Gastrocnemius medialis (tissue), 4 donors: ENCODE data around the gene PDE4B. TPM values are rescaled to one million over a fixed set of nuclear protein-coding genes. Genes with fewer than 3 reads are reported as not detected.

Source experiments
- ATAC-seq, 2 donors: fragments of 150-250 bp; one replicate each; pipeline ENCODE4 v1.9.1; 2016
- DNase-seq, 2 donors: peaks; one replicate each; pipeline ENCODE4 v3.0.0-alpha.2; 2019
- H3K27ac ChIP-seq, 4 donors: fragments of 200-600 bp; sonication (generic); 1 replicate in 1 of 4; 2 replicates in 3 of 4; pipeline ENCODE4 v1.5.1; 2016 to 2018; ENCODE audit warnings: mild to moderate bottlenecking in 2 of 4, moderate library complexity in 1 of 4
- H3K27me3 ChIP-seq, 3 donors: fragments of 200-600 bp; sonication (generic) in 2 of 3; 1 replicate in 1 of 3; 2 replicates in 2 of 3; pipeline versions ENCODE4 v1.5.1 to v1.6.0; 2016 to 2019; ENCODE audit warnings: mild to moderate bottlenecking in 1 of 3, moderate library complexity in 1 of 3
- H3K36me3 ChIP-seq, 2 donors: fragments of 200-600 bp; sonication (generic) in 1 of 2; one replicate each; pipeline ENCODE4 v1.5.1; 2017 to 2018
- H3K4me1 ChIP-seq, 2 donors: fragments of 200-600 bp; sonication (generic) in 1 of 2; one replicate each; pipeline ENCODE4 v1.5.1; 2016 to 2017; ENCODE audit warnings: mild to moderate bottlenecking in 2 of 2
- H3K4me3 ChIP-seq, 4 donors: fragments of 200-600 bp; sonication (generic) in 3 of 4; 1 replicate in 1 of 4; 2 replicates in 3 of 4; pipeline ENCODE4 v1.5.1; 2016 to 2019; ENCODE audit warnings: mild to moderate bottlenecking in 2 of 4
- H3K9me3 ChIP-seq, 3 donors: fragments of 200-600 bp; sonication (generic) in 2 of 3; 1 replicate in 1 of 3; 2 replicates in 2 of 3; pipeline ENCODE4 v1.5.1; 2016 to 2019
- CTCF ChIP-seq, 5 experiments: fragments of 450-650 bp in 3 of 5; fragments of 200-600 bp in 2 of 5; sonication (generic) in 2 of 5; IDR thresholded peaks in 4 of 5; conservative IDR thresholded peaks in 1 of 5; 1 replicate in 4 of 5; 2 replicates in 1 of 5; pipeline ENCODE4 v1.5.1; 2016 to 2019; ENCODE audit warnings: antibody characterized with exemption in 5 of 5, mild to moderate bottlenecking in 3 of 5, moderate library complexity in 3 of 5
- POLR2A ChIP-seq, 2 donors: fragments of 450-650 bp; IDR thresholded peaks; one replicate each; pipeline ENCODE4 v1.6.1; 2017; ENCODE audit warnings: antibody characterized with exemption in 2 of 2, mild to moderate bottlenecking in 2 of 2, moderate library complexity in 2 of 2
- in situ Hi-C, 4 donors: fragments of 200-750 bp; cut with MboI; loops; one replicate each; pipeline versions ENCODE4 v1.15.0 to v1.8.0; 2017; ENCODE audit warnings: low sequenced_read_pairs in 4 of 4
- intact Hi-C: fragments of 100-400 bp; cut with DNase I; formaldehyde crosslinking; loops from one replicate; pipeline ENCODE4 v1.15.1; 2023; ENCODE audit warnings: low total_unique reads
- total RNA-seq, 4 donors: library from RNA; depleted of rRNA; stranded (reverse); fragments of >200 nt; gene quantifications; one replicate each; pipeline versions ENCODE4 v1.1.0 to v1.2.3, GENCODE V29; 2016

PDE4B gene
- total RNA-seq, 4 donors from 2014 or later: 4.5 to 8.5 (median 7.9) TPM

GRCh38 chr1:66175098-66175497 lies 382.4 kb downstream of the PDE4B start:
- H3K4me3 ChIP-seq: no peak overlapping the region
- no peak for ATAC-seq
- no peak overlapping the region for H3K27ac ChIP-seq
- H3K4me1 ChIP-seq: no peaks in the 10 kb centered on the region
- H3K36me3 ChIP-seq: no peaks in the 10 kb centered on the region
- intact Hi-C loops: no loop called here
- DNase-seq: no peak
- H3K27me3 ChIP-seq: no peaks in the 10 kb centered on the region
- TF ChIP-seq CTCF (IDR thresholded peaks at IDR 0.05 in 4 of 5, conservative IDR thresholded peaks at IDR 0.05 in 1 of 5): no peak
- no peak for TF ChIP-seq POLR2A (IDR thresholded peaks at IDR 0.05)
- in situ Hi-C loops: no loop called here
- no peaks in the 10 kb centered on the region for H3K9me3 ChIP-seq

GRCh38 chr1:66175581-66175980 lies 382.9 kb downstream of the PDE4B start:
- ATAC-seq (no peak), DNase-seq (no peak)
- no peak overlapping the region for H3K4me3 ChIP-seq
- H3K36me3 ChIP-seq: no peaks in the 10 kb centered on the region
- no peaks in the 10 kb centered on the region for H3K9me3 ChIP-seq
- no peaks in the 10 kb centered on the region for H3K27me3 ChIP-seq
- in situ Hi-C loops (no loop called here), intact Hi-C loops (no loop called here)
- H3K27ac ChIP-seq: no peak overlapping the region
- TF ChIP-seq CTCF (IDR thresholded peaks at IDR 0.05 in 4 of 5, conservative IDR thresholded peaks at IDR 0.05 in 1 of 5) (no peak), POLR2A (IDR thresholded peaks at IDR 0.05) (no peak)
- H3K4me1 ChIP-seq: no peaks in the 10 kb centered on the region

GRCh38 chr1:66176012-66176715 lies 383.5 kb downstream of the PDE4B start:
- in situ Hi-C loops (no loop called here), intact Hi-C loops (no loop called here)
- no peaks in the 10 kb centered on the region for H3K4me1 ChIP-seq

GRCh38 chr1:66176832-66177231 lies 384.1 kb downstream of the PDE4B start:
- H3K27ac ChIP-seq: no peak overlapping the region
- no peaks in the 10 kb centered on the region for H3K27me3 ChIP-seq
- H3K9me3 ChIP-seq: no peaks in the 10 kb centered on the region
- no peak for DNase-seq
- ATAC-seq: no peak
- no peak overlapping the region for H3K4me3 ChIP-seq
- no peaks in the 10 kb centered on the region for H3K36me3 ChIP-seq
- in situ Hi-C loops: no loop called here
- intact Hi-C loops: no loop called here
- no peak for TF ChIP-seq POLR2A (IDR thresholded peaks at IDR 0.05)
- no peak for TF ChIP-seq CTCF (IDR thresholded peaks at IDR 0.05 in 4 of 5, conservative IDR thresholded peaks at IDR 0.05 in 1 of 5)
- H3K4me1 ChIP-seq: no peaks in the 10 kb centered on the region

More at GRCh38 chr1:66176012-66176715, 383.5 kb downstream of the PDE4B start:
- H3K27ac ChIP-seq: no peak overlapping the region
- H3K36me3 ChIP-seq: no peaks in the 10 kb centered on the region
- no peak for TF ChIP-seq POLR2A (IDR thresholded peaks at IDR 0.05)
- TF ChIP-seq CTCF (IDR thresholded peaks at IDR 0.05 in 4 of 5, conservative IDR thresholded peaks at IDR 0.05 in 1 of 5): no peak
- ATAC-seq (no peak), DNase-seq (no peak)
- H3K27me3 ChIP-seq: no peaks in the 10 kb centered on the region
- no peak overlapping the region for H3K4me3 ChIP-seq
- no peaks in the 10 kb centered on the region for H3K9me3 ChIP-seq

- Histone ChIP-seq H3K9me3 (no peaks in the 10 kb centered on the region), H3K4me3 (no peak overlapping the region), H3K4me1 (peaks cover 3% of the 10 kb centered on the region in 2 donors), H3K27me3 (no peaks in the 10 kb centered on the region), H3K27ac (no peak overlapping the region), H3K36me3 (no peaks in the 10 kb centered on the region)
- ATAC-seq (no peak), DNase-seq (no peak)
- intact Hi-C loops (no loop called here), in situ Hi-C loops (no loop called here)
- TF ChIP-seq POLR2A (IDR thresholded peaks at IDR 0.05) (no peak), CTCF (IDR thresholded peaks at IDR 0.05 in 4 of 5, conservative IDR thresholded peaks at IDR 0.05 in 1 of 5) (no peak)
Observed at GRCh38 chr1:66177510-66177909, 384.8 kb downstream of the PDE4B start.
